GM21423 (cell line): ENCODE data around the gene TCFL5.
"Not testable (repeated sequence)": the region's sequence is repeated elsewhere in the genome, so short reads cannot be mapped to it uniquely, and the experiment has no call there.

Experiments
- ATAC-seq: cut with Tn5 transposase; IDR thresholded peaks from one replicate; pipeline ENCODE4 v1.9.1; 2021; ENCODE audit warnings: mild to moderate bottlenecking, moderate library complexity; ENCODE audit not compliant: unreplicated experiment

The TCFL5 gene

DNA sequence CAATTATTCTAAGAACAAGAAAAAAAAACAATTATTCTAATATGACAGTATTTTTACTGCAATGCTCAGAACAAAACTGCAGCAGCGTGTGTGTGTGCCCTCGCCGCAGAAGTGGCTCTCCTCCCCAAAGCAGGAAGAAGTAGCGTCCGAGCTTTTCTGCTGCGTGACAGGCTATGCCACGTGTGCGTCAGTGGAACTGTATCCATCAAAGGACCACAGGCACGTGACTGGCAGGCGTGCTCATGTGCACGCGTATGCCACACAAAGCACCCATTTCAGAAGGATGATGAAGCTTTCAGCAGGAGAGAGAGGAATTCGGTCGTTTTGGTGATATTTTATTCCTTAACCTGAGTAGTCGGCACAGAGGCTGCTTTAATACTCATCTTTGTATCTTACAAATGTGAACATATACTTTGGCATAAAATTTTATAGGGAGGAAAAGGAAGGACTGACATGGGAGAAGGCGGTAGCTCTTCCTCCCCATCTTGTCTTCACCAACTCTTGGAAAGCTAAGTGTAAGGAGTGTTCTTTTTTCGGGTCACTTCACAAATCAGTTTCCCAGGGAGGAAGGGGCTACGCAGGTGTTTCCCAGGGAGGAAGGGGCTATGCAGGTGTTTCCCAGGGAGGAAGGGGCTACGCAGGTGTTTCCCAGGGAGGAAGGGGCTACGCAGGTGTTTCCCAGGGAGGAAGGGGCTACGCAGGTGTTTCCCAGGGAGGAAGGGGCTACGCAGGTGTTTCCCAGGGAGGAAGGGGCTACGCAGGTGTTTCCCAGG lies 3.4 kb downstream of the TCFL5 start:
- ATAC-seq = no peak

DNA sequence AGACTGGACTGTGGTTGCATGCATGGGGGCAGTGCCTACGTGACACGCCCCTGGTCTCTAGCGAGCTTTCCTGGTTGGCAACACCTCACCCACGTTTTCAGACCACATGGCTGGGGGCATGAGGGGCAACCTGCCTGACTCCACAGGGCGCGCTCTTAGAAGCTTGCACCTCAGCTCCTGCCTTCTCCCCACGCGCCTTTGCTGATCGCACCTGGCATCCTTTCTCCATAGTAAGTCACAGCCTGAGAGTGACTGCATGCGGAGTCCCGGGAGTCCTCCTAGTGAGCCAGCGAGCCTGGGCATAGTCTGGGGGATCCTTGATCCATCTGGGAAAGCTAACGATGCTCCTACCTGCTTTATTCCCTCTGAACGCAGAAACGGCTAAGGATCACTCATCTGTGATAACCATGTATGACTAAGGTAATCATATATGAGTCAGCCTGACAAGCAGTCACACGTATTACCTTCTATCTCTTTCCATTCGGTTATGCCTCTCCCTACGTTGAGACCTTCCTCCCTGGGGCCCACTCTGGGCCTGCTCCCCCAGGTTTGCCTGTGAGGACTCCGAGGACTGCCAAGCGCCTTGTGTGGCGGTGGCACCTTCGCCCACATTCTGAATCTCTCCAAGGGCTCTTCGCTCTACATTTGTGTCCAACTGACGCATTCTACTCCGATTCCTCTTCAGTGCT lies 4.5 kb downstream of the TCFL5 start:
- ATAC-seq = no peak

DNA sequence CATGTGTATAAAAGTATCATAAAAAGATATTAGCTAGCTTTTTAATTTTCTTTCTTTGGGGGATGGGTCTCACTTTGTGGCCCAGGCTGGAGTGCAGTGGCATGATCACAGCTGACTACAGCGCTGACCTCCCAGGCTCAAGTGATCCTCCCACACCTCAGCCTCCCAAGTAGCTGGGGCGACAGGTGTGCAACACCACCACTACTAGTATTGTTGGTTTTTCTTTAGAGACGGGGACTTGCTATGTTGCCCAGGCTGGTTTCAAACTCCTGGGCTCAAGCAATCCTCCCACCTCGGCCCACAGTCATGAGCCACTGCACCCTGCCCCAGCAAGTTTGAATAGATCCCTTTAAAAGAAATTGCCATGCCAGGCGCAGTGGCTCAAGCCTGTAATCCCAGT lies 6.5 kb downstream of the TCFL5 start:
- ATAC-seq = no peak

DNA sequence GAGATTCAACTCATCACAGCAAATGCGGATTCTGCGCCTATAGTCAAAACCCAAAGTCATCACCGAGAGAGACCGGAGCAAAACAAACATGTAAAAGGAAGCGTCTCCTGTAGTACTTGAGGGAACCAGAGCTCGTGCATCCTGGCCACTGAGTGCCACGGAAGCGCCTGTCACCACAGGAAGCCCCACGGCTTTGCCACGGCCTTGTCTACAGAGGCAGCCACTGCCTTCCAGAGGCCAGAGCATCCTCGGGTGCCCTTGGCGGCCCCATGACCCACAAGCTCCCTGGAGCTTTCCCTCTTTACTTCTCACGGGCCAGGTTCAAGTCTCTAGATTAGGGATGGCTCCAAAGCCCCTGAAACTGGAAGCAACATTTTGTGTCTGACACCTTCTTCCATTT lies 7.5 kb downstream of the TCFL5 start:
- ATAC-seq = no peak

DNA sequence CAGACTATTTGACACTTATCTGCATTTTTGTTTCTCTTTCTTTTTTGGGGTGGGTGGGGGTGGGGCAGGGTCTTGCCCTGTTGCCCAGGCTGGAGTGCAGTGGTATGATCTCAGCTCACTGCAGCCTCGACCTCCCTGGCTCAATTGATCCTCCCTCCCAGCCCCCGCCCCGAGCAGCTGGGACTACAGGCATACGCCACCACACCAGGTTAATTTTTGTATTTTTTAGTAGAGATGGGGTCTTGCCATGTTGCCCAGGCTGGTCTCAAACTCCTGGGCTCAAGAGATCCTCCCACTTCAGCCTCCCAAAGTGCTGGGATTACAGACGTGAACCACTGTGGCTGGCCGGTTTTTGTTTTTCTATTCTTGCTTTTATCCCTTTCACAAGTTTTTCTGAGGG lies 8.3 kb downstream of the TCFL5 start:
- not testable (repeated sequence) for ATAC-seq

DNA sequence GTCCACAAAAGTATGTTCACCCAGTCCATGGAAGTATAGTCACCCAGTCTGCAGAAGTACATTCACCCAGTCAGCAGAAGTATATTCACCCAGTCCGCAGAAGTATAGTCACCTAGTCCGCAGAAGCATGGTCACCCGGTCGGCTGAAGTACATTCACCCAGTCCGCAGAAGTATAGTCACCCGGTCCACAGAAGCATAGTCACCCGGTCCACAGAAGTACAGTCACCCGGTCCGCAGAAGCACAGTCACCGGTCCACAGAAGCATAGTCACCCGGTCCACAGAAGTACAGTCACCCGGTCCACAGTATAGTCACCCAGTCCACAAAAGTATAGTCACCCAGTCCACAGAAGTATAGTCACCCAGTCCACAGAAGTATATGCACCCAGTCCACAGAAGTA lies 8.8 kb downstream of the TCFL5 start:
- ATAC-seq = no peak

DNA sequence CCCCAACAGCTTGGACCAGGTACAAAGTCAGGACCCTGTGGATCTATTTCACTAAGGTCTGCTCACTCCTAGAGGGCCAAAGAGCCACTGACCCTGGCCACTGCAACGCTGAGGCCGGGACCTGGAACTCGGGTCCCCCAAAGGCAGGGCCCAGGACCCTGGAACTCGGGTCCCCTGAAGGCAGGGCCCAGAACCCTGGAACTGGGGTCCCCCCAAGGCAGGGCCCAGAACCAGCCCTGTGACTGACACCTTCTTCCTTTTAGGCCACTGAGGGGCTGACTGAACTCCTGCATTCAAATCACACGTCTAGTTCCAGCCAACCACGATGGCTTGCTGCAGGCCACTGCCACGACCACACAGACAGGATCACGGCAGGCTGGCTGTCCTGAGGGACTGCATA lies 9.4 kb downstream of the TCFL5 start:
- no peak for ATAC-seq

DNA sequence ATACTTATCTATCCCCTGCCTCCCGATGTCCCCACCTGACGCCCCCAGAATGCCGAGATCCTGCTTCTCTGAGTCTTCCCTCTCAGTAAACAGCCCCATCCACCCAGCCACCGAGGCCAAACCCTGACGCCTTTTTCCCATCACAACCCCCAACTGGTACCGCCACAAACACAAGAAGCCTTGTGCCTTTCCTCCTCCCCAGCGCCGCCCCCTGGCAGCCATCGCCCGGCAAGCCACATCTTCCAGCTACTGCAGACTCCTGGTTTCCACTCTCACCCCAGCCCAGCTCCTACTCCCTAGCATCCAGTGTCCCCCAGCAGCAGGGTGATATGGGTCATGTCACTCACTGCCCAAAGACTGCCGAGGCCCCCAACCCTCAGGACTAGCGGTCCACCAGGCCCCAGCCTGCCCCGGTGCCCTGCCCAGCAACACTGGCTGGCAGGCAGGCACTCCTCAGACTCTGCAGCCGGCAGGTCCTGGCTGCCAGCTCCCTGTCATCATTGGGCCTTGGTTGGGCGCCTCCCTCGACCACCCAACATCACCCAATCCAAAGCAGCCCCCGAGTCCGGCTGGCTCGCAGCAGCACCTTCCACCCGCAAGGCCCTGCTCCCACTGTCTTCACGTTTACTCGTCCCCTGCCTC lies 11.2 kb downstream of the TCFL5 start:
- no peak for ATAC-seq

DNA sequence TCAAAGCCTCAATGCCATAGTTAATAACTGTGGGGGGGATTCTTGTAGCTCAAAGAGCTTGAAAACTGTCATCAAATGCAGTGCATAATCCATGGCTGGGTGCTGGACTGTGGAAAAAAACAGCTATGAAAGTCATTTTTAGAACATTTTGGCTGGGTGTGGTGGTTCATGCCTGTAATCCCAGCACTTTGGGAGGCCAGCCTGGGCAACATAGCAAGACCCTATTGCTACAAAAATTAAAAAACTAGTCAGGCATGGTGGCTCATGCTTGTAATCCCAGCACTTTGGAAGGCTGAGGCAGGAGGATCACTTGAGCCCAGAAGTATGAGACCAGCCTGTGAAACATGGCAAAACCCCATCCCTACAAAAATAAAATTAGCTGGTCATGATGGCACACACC lies 12.2 kb downstream of the TCFL5 start:
- no peak for ATAC-seq

DNA sequence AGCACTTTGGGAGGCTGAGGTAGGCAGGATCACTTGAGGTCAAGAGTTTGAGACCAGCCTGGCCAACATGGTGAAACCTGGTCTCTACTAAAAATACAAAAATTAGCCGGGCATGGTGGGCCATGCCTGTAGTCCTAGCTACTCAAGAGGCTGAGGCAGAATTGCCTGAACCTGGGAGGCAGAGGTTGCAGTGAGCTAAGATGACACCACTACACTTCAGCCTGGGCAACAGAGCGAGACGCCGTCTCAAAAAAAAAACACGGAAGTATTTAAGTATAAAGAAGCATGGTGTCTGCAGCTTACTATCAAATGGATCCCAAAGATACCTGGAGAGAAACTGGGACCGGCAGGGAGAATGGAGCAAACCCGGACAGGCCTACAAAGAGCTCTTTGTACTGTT lies 12.7 kb downstream of the TCFL5 start:
- ATAC-seq = not testable (repeated sequence)

DNA sequence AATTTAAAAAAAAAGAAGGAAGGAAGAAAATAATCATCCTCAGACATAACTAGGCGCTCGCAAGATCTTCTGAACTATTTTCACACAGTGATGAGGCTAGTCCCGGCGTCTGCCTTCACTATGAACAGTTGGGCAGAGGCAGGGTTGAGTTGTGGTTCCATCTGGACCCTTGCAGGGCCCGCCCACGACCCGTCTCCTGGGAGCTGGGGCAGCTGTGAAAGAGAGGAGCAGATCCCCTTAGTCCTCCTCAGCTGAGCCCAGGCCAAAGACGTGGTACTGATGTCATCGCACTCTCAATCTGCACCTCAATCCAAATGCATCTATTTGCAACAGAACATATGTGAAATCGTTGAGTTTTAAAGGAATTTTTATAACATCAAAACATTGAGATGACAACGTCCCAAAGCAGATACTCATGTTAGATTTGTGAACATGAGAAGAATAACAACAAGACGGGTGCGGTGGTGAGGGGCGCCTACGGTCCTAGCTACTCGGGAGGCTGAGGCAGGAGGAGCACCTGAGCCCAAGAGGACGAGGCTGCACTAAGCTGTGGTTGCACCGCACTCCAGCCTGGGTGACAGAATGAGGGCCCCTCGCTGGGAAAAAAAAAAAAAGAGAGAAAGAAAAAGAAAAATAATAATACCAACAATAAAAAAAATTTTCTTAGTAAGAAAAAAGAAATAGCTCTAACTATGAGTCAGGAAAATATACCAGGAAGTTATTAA lies 15.3 kb downstream of the TCFL5 start:
- no peak for ATAC-seq

DNA sequence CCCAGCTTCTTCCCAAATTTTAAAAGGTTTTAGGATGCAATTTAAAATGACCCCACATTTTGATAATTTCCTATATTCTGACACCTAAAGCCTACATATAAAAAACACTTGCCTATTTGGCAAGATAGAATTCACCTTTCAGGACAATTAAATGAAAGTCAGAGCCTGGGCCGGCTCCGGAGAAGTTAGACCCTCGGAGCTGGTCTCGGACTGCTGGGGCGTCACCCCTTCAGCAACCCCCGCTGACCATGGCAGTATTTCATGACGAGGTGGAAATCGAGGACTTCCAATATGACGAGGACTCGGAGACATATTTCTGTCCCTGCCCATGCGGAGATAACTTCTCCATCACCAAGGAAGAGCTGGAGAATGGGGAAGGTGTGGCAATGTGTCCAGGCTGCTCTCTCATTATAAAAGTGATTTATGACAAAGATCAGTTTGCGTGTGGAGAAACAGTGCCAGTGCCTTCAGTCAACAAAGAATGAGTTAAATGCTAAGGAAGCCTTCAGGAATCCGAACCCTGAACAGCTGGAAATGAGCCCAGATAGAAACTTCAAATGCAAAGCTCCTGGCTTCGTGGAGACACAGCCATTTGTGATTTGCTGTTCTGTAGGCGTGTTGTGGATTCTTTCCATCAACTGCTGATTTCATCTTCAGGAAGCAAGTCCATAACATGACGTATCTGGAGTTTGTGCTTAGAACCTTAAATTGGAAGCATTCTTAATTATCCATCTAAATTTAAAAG lies 16.0 kb downstream of the TCFL5 start:
- no peak for ATAC-seq

DNA sequence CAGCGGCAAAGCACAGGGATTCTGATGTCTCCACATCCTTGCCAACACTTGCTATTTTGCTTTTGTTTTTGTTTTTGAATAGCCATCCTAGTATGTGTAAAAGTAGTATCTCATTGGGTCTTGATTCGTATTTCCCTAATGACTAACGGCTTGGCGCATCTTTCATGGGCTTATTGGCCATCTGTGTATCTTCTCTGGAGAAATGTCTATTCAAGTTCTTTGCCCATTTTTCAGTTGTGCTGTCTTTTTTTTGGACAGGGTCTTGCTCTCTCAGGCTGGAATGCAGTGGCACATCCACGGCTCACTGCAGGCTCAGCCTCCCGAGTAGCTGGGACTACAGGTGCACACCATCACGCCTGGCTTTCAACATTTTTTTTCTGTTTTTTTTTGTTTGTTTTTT lies 17.4 kb downstream of the TCFL5 start:
- no peak for ATAC-seq

DNA sequence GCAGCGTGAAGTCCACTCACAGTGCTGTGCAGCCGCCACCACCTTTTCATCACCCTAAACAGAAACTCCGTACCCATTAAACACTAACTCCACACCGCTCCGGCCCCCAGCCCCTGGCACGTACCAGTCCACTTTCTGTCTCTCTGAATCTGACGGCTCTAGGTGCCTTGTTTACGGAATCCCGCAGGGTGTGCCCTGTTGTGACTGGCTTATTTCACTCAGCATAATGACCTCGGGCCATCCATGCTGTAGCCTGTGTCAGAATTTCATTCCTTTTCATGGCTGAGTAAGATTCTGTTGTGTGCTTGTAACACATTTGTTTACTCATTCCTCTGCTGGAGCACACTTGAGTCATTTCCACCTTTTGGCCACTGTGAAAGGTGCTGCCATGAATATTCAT lies 18.0 kb downstream of the TCFL5 start:
- no peak for ATAC-seq

DNA sequence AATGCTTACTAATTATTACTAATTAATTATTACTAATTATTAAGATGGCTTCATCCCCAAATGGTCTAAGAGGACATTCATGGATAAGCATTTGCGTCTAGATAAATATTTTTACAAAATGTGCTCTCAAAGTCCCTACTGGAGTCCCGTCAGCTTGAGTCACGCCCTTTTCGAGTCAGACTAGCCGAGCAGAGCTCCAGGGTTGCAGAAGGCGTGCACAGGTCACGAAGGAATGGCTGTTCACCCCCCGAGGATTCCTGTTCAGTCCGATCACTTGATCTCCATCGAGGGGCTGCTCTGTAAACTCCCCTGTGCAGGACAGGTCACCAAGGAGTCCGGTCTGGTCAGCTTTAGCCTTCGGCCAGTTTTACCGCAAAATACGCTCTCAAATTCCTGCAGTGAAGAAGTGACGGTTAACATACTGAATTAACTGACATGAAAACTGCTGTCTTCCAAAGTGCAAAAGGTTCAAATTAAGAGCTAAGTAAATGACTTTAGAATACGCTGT lies 19.9 kb downstream of the TCFL5 start:
- ATAC-seq = no peak

DNA sequence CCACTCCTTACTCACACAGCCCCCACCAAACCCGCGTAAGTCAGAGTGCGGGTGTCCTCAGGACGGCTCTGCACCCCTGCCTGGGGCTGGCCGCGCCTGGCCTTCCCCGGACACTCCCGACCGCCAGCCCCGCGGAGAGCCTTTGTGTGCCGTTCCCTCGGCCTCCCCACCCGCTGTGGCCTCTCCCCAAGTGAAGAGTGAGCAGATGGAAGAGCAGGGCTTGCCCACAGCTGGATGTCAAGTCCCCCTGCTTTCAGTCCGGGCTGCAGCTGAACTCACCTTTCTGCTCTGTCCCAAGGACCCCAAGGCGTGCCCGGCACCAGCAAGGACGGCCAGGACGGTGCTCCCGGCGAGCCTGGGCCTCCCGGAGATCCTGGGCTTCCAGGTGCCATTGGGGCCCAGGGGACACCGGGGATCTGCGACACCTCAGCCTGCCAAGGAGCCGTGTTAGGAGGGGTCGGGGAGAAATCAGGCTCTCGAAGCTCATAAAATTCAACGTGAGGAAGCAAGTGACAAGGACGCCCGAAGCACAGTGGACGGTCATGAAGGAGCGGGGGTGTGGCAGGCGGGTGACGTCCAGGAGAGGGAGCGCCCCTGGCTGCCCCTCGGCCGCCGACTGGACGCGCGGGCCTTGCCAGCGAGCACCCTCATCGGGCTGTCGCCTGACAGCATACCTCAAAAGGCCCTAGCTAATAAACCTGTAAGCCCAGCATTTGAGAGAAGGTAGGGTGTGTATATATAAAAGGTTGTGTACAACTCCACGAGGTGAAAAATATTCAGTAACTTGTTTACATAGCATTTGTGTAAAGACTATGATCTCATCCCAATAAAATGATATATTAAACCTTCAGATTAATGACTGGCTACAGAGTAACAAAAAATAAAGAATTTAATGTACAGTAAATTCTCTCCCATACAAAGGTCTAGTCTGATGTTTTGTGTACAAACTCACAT lies 21.1 kb downstream of the TCFL5 start:
- no peak for ATAC-seq

DNA sequence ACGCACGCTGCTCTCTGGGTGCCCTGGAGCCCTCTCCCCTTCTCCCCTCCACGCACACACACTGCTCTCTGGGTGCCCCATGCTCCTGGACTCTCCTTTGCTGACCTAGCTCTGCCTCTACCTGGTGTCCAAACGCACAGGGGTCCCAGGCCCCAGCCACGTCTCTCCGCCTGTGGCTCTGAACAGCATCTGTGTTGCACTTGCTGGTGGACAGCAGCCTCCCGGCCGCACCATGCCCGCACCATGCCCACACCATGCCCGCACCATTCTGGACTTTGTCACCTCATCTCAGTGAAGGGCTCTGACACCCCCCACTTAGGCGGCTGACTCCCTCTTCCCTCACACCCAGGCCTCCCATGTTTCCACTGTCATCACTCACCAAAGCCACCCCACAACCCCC lies 21.8 kb downstream of the TCFL5 start:
- ATAC-seq = no peak

DNA sequence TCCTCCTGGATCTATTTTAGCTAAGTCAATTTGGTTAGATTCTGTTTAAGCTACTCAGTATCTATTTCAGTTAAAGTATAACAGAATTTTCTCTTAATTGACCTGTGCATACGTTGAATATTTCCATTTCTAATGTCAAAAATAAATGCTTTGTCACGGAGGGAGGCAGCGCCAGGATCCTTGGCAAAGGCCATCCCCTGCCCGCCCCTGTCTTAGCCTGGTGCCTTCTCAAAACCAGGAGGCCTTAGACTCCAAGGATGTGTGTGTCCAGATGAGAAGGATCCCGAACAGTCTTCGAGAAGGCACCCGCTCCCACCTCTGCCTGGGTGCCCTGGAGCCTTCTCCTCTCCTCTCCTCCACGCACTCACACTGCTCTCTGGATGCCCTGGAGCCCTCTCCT lies 22.4 kb downstream of the TCFL5 start:
- no peak for ATAC-seq

DNA sequence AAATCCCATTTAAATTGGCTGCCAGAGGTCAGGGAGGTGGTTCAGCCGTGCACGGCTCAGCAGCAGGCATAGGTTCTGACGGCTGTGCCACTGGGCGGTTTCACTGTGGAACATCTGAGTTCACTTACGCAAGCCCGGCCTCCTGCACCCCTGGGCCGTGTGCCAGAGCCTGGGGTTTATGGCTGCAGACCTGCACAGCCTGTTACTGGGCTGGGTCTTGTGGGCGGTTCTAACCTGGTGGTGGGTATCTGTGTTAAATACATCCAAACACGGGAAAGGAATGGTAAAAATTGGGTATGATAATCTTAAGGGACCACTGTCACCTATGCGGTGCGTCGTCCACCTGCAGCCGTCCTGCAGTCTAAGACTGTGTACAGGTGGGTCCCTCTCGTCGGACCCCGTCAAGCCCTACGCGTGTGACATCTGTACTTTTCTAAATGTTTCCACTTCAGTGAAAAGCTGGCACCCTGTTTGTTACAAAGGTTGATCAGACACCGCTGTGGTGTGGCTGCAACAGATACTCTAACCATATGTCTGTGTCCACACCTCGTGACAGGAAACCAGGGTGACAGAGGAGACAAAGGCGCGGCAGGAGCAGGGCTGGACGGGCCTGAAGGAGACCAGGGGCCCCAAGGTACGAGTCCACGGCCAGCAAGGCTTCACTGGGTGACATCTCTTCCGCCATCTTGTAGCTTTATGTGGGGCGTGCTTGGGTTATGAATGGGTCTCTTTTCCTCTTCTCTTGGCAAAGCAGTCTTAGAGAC lies 23.3 kb downstream of the TCFL5 start:
- ATAC-seq = peak; percentile 64
